HG03135 (cell line): ENCODE data around the gene CAPZA2.
"Not testable (repeated sequence)": the region's sequence is repeated elsewhere in the genome, so short reads cannot be mapped to it uniquely, and the experiment has no call there.

Experiments
- ATAC-seq: cut with Tn5 transposase; IDR thresholded peaks from one replicate; pipeline ENCODE4 v1.9.1; 2021; ENCODE audit warnings: mild to moderate bottlenecking, moderate library complexity; ENCODE audit not compliant: unreplicated experiment

CAPZA2 gene

GRCh38 chr7:116953372-116953905, 91.1 kb downstream of the CAPZA2 start, which contains the start of gene ST7:
ST7 (plus strand) TSS chr7:116953501; CDS start chr7:116953541, 40 bp downstream.
- ATAC-seq = peak; percentile 42

- peak; percentile 19 for ATAC-seq
Measured at GRCh38 chr7:116953906-116954838, 91.8 kb downstream of the CAPZA2 start.

- ATAC-seq = no peak
Measured at GRCh38 chr7:116955340-116955739, 93.0 kb downstream of the CAPZA2 start.

- ATAC-seq = peak; percentile 68
Measured at GRCh38 chr7:116955801-116956476, 93.6 kb downstream of the CAPZA2 start.

- ATAC-seq = no peak
Measured at GRCh38 chr7:116956477-116956804, 94.1 kb downstream of the CAPZA2 start.

- peak; percentile 32 for ATAC-seq
Measured at GRCh38 chr7:116957874-116958273, 95.5 kb downstream of the CAPZA2 start.

GRCh38 chr7:116961966-116962673, 99.7 kb downstream of the CAPZA2 start:
- not testable (repeated sequence) for ATAC-seq

- ATAC-seq = no peak
Measured at GRCh38 chr7:116963234-116963633, 100.8 kb downstream of the CAPZA2 start.

- ATAC-seq = no peak
Measured at GRCh38 chr7:116966601-116967000, 104.2 kb downstream of the CAPZA2 start.

- no peak for ATAC-seq
Measured at GRCh38 chr7:116967254-116967922, 105.0 kb downstream of the CAPZA2 start.

- no peak for ATAC-seq
Measured at GRCh38 chr7:116967983-116968382, 105.6 kb downstream of the CAPZA2 start.

- ATAC-seq = no peak
Measured at GRCh38 chr7:116968631-116969030, 106.2 kb downstream of the CAPZA2 start.

GRCh38 chr7:116969371-116969902, 107.0 kb downstream of the CAPZA2 start:
- ATAC-seq = no peak

- peak; percentile 73 for ATAC-seq
Measured at GRCh38 chr7:116970238-116970910, 108.0 kb downstream of the CAPZA2 start.

- ATAC-seq = not testable (repeated sequence)
Measured at GRCh38 chr7:116971153-116971552, 108.8 kb downstream of the CAPZA2 start.
